Left kidney (tissue), 2 donors: ENCODE results near the gene C16orf92. TPM values are rescaled to one million over a fixed set of nuclear protein-coding genes. Genes with fewer than 3 reads are reported as not detected.
"Not testable (repeated sequence)": the region's sequence is repeated elsewhere in the genome, so short reads cannot be mapped to it uniquely, and the experiment has no call there.

ENCODE experiments used
- DNase-seq: peaks from one replicate; pipeline ENCODE4 v3.0.0-alpha.2; 2013
- polyA plus RNA-seq: library from polyadenylated mRNA; unstranded; fragments of 120-200 nt; gene quantifications from one replicate; pipeline ENCODE4 v1.2.1, GENCODE V29; 2013; ENCODE audit not compliant: insufficient read length

Gene C16orf92
- polyA plus RNA-seq, 1 donor = not detected

GRCh38 chr16:30004424-30004776 is 18.6 kb upstream of the C16orf92 start:
- DNase-seq = no peak

DNA sequence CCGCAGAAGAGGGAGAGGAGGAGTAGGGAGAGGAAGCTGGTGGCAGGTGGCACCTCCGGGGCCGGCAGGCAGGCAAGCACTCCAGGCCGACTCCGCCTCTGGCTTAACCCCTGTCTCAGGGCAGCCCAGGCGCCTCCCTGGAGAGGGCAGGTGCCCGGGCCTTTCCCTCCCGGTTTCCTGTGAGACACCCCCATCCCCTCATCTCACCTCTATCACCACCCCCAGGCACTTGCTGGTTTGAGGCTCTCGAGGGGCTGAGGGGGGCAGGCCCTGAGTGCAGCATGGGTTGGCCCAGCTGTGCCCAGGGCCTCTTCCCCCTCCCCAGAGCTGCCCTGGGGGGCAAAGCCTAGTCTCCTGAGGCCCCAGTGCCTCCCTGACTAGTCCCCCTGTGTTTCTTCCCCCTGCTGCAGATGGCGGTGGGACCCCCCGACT is 18.2 kb upstream of the C16orf92 start:
- no peak for DNase-seq

GRCh38 chr16:30005341-30006094 is 17.5 kb upstream of the C16orf92 start:
- no peak for DNase-seq

DNA sequence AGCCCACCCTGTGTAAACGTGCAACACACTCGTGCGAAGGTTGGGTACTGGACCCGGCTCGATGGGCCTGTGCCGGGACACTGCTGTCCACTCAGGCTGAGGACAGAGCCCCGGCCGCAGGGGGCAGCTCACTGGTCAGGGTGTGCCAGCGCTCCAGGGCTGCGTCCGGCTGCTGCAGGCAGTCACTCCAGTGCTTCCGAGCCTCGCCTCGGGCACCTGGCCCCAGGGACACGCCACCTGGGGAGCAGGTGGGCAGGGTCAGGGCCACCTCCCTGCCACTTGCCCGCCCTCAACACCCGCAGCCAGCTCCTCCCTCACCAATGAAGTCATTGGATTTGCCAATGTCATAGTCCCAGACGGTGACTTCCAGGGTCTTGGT is 16.9 kb upstream of the C16orf92 start:
- no peak for DNase-seq

DNA sequence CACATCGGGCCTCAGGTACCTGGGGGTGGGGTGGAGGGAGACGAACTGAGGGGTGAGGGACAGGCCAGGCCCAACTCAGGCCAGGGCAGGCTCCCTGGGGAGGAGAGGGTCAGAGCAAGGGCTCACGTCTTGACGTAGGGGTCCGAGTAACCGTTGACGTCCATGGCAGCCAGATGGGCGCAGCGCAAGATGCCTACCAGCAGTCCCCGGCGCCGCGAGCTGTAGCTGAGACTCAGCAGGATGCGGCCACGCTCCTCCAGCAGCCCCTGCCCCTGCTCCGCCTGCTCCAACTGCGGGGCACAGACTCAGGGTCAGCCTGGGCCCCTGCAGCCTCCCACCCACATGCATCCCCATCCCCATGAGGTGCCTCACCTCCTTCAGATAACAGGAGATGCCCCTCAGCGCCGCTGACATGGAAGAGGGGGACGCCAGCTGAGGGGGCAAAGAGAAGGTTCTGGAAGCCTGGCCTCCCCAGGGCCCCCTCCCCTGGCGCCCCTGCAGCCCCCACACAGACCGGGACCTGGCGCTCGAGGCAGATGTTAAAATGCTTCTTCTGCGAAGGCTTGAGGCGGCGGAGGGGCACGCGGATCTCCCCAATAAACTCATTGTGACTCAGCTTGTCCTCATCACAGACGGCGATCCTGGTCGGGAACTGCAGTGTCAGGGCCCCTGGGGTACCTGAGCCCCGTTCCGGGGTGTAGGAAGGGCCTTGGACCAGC is 16.2 kb upstream of the C16orf92 start:
- DNase-seq = no peak

DNA sequence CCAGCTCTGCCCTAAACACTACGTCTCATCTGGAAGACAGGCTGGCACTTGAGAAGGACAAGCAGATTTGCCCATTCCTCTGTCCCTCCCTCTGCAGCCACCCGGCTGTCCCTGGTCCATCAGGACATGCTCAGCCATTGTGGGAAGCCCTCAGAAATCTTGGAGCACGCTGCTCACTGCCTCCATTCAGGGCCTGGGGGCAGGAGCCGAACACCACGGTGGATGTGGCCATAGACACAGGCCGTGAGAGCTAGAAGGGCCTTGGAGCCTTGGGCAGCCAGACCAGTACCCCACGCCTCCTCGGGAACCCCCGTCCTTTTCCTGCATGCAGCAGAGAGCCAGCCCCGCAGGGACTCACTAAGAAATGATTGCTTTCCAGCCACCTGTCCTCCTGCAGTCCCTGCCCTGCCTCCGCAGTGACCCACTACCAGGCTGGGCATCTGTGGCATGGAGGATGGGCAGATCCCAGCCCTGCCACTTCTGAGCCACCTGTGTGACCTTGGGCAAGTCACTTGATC is 15.6 kb upstream of the C16orf92 start:
- DNase-seq = no peak

DNA sequence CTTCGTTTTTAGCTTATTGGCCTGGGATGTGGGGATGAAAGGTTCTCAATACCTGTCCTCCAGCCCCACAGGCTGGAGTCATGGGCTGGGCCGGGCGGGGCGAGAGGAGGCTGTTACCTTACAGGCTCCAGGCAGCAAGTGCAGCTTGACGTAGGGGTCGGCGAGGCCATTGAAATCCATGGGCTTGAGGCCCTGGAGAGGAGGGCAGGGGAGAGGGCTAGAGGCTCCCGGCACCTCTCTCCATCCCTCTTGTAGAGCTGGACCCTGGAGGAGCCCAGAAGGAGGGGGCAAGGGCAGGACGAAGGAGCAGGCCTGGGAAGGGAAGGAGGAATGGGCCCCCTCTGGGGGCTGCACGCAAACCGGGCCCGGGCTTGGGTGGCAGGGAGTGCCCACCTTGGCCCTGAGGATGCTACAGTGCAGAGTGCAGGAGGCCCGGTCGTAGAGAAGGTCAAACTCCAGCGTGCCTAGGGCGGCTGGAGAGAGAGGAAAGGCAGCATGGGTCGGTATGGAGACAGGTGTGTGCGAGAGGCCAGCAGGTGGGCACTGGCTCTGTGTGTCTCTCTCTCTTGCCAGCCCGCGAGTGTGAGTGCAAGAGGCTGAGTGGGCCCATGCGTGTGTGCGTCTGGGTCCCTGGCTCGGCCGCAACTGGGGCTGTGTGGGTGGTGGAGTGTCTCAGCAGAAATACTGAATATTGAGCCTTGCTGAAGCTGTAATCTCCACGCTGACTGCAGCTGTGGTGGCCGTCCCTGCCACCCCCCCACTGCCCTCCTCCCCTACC is 13.7 kb upstream of the C16orf92 start:
- no peak for DNase-seq

- no peak for DNase-seq
Observed at GRCh38 chr16:30009990-30010843, 12.8 kb upstream of the C16orf92 start.

GRCh38 chr16:30010844-30011713 is 11.9 kb upstream of the C16orf92 start, which contains the start of gene DOC2A:
Gene DOC2A, minus strand, starts transcription at chr16:30011027. Its CDS starts 805 bp downstream, at chr16:30010222.
- no peak for DNase-seq

GRCh38 chr16:30011714-30012504 is 11.1 kb upstream of the C16orf92 start:
- no peak for DNase-seq

DNA sequence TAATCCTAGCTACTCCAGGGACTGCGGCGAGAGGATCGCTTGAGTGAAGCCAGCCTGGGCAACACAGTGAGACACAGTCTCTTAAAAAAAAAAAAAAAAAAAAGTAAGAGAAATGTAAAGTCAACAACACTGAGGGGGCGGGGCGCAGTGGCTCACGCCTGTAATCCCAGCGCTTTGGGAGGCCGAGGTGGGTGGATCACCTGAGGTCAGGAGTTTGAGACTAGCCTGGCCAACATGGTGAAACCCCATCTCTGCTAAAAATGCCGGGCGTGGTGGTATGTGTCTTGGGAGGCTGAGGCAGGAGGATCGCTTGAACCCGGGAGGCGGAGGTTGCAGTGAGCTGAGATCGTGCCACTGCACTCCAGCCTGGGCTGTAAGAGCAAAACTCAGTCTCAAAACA is 10.4 kb upstream of the C16orf92 start:
- DNase-seq = not testable (repeated sequence)

GRCh38 chr16:30015450-30015849 is 7.5 kb upstream of the C16orf92 start:
- DNase-seq = not testable (repeated sequence)

DNA sequence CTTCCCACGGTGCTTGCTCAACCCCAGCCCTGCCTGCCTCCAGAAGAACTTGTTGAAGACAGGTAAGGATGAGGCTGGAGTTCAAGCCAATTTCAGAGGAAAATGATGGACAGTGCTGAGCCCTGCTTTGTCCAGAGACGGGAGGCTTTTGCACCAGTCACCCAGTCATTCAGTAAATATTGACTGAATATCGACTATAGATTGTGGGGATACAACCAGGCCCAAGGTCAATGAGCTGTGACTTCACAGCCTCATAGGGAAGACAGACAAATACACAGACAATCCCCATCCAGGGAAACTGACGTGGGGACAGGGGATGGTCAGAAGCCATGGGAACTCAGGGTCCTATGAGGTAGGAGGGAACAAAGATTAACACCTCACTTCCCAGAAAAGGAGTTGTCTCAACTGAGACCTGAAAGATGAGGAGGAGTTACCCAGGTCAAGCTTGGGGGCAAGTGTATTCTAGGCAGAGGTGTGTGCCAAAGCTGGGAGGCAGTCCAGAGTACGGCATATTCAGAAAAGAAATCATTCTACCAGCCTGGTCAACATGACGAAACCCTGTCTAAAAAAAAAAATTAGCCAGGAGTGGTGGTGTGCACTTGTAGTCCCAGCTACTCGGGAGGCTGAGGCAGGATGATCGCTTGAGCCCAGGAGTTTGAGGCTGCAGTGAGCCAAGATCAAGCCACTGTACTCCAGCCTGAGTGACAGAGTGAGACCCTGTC is 6.3 kb upstream of the C16orf92 start:
- DNase-seq = no peak

- no peak for DNase-seq
Observed at GRCh38 chr16:30017277-30017656, 5.7 kb upstream of the C16orf92 start.

DNA sequence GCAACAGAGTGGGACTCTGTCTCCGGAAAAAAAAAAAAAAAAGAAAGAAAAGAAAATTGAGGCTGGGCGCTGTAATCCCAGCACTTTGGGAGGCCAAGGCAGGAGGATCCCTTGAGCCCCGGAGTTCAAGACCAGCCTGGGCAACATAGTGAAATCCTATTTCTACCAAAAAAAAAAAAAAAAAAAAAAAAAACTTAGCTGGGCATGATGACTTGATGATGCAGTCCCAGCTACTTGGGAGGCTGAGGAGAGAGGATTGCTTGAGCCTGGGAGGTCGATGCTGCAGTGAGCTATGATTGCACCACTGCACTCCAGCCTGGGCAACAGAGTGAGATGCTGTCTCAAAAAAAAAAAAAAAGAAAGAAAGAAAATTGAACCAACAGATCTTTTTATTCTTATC is 5.1 kb upstream of the C16orf92 start:
- not testable (repeated sequence) for DNase-seq

DNA sequence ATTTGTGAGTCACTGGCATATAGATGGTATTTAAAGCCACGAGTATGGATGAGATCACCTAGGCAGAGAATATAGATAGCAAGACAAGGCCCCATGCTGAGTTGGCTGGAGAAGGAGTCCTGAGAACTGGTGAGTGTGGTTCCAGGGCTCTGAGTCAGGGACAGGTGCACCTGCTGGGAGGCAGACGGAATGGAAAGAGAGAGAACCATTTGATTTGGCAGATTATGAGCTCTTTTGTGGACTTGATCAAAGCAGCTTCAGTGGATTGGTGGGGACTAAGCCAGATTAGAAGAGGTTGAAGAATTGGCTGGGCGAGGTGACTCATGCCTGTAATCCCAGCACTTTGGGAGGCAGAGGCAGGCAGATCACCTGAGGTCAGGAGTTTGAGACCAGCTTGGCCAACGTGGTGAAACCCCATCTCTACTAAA is 4.3 kb upstream of the C16orf92 start:
- no peak for DNase-seq

DNA sequence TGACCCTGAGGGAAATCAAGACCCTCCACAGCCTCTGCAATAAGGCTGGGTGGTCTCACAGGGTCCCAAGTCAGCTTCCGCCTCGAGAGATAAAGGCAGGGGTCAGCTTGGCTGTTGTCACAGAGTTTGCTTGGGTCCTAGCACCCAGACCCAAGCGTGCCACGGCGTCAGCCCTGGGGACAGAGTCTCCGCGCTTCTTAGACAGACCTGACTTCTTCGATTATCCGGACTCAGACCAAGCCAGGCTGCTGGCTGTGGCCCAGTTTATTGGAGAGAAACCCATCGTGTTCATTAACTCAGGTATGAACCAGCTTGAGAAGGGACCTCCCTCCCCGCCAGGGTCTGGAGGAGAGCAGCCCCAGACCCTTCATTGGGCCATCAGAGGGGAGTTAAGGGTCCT is 588 bp downstream of the C16orf92 start:
- DNase-seq = no peak

DNA sequence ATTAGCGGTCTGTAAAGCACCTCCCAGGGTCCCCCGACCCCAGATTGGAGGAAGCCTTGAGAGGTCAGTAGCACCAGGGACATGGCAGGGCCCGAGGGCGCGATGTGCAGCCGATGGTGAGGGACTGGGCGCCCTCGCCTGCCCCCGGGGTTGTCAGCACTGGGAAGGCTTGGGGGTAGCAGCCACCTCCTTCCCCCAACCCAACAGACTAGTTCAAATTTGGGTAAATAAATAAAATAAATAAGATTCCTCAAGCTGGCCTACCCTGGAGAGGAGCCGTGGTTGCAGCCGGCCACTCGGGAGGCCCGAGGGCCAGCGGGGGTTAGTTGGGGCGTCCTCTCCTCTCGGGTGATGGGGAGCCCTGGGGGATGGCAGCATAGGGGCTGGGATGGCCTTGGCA is 1.5 kb downstream of the C16orf92 start:
- DNase-seq = no peak

DNA sequence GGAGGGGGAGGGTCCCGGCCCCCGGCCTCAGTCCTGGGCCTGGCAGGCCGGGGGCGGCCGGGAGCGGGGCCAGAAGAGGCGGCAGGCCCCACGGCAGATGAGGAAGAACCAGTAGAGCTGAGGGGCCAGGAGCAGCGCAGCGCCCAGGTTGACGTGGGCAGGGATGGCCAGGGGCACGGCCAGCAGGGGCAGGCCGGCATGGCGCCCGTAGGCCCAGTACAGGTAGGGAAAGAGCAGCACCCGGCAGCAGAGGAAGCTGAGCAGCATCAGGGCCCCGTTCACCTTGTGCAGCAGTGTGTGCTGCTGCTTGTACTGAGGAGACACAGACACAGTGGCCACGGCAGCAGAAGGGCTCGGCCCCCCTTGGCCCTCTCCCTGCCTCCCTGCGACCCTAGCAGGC is 2.2 kb downstream of the C16orf92 start:
- DNase-seq = no peak
